HG03575 (cell line): Measurements from ENCODE around the gene PITX1.

Source experiments
- ATAC-seq: cut with Tn5 transposase; IDR thresholded peaks from one replicate; pipeline ENCODE4 v1.9.1; 2021; ENCODE audit not compliant: unreplicated experiment, insufficient number of reproducible peaks, low FRiP score; ENCODE audit errors: extremely low read depth

PITX1 gene

GRCh38 chr5:135032999-135033861, 798 bp downstream of the PITX1 start:
- no peak for ATAC-seq

GRCh38 chr5:135032695-135032998, 1.4 kb downstream of the PITX1 start:
- no peak for ATAC-seq

- ATAC-seq = no peak
Observed at GRCh38 chr5:135031813-135032694, 2.0 kb downstream of the PITX1 start.

- ATAC-seq = no peak
Observed at GRCh38 chr5:135030956-135031812, 2.8 kb downstream of the PITX1 start.

- no peak for ATAC-seq
Observed at GRCh38 chr5:135030123-135030955, 3.7 kb downstream of the PITX1 start.

- ATAC-seq = no peak
Observed at GRCh38 chr5:135029477-135030122, 4.4 kb downstream of the PITX1 start.

GRCh38 chr5:135028791-135029476, 5.1 kb downstream of the PITX1 start:
- no peak for ATAC-seq

GRCh38 chr5:135027697-135028615, 6.1 kb downstream of the PITX1 start:
- ATAC-seq = no peak

- no peak for ATAC-seq
Observed at GRCh38 chr5:135027266-135027696, 6.7 kb downstream of the PITX1 start.

- no peak for ATAC-seq
Observed at GRCh38 chr5:135026645-135027265, 7.3 kb downstream of the PITX1 start.

GRCh38 chr5:135025730-135026644, 8.0 kb downstream of the PITX1 start:
- no peak for ATAC-seq

- no peak for ATAC-seq
Observed at GRCh38 chr5:135024956-135025729, 8.9 kb downstream of the PITX1 start.

GRCh38 chr5:135020111-135020895, 13.7 kb downstream of the PITX1 start:
- no peak for ATAC-seq

GRCh38 chr5:135019314-135019713, 14.7 kb downstream of the PITX1 start:
- no peak for ATAC-seq
